Brain microvascular endothelial cell (primary cell): ENCODE results near the gene PHACTR1.

Source experiments
- DNase-seq: peaks from one replicate; pipeline ENCODE4 v3.0.0-alpha.2; 2020
- H3K27ac ChIP-seq: fragments of 250-450 bp; sonication (Bioruptor Pico); 2 replicates; pipeline ENCODE4 v1.5.1; 2020; ENCODE audit warnings: mild to moderate bottlenecking, moderate library complexity
- H3K27me3 ChIP-seq: fragments of 250-450 bp; sonication (Bioruptor Pico); replicated peaks from 2 replicates; pipeline ENCODE4 v1.5.1; 2020; ENCODE audit warnings: mild to moderate bottlenecking
- H3K36me3 ChIP-seq: fragments of 250-450 bp; sonication (Bioruptor Pico); replicated peaks from 2 replicates; pipeline ENCODE4 v1.5.1; 2020; ENCODE audit warnings: mild to moderate bottlenecking
- H3K4me3 ChIP-seq: 2 replicates; pipeline ENCODE4 v1.5.1; 2011; ENCODE audit warnings: low read depth, mild to moderate bottlenecking, control low read depth, low read length, moderate library complexity
- CTCF ChIP-seq: IDR thresholded peaks from 2 replicates; pipeline ENCODE4 v1.5.1; 2011; ENCODE audit warnings: low read depth, mild to moderate bottlenecking, moderate library complexity, low read length, control low read depth, inconsistent platforms; ENCODE audit errors: missing control alignments
- in situ Hi-C: cut with HindIII; loops from 2 replicates; pipeline ENCODE4 v1.10.0; 2017; ENCODE audit warnings: low sequenced_read_pairs, low pct_ligation_motif_present

Gene PHACTR1

GRCh38 chr6:12962987-12963386 is 246.4 kb downstream of the PHACTR1 start:
- no peak overlapping the region for H3K4me3 ChIP-seq
- H3K36me3 ChIP-seq = no peaks in the 10 kb centered on the region
- in situ Hi-C loops = no loop called here
- no peak for DNase-seq
- H3K27me3 ChIP-seq = no peaks in the 10 kb centered on the region
- H3K27ac ChIP-seq = no peak overlapping the region
- TF ChIP-seq CTCF = no peak

GRCh38 chr6:12963567-12963966 is 247.0 kb downstream of the PHACTR1 start:
- H3K27me3 ChIP-seq = no peaks in the 10 kb centered on the region
- no peak for DNase-seq
- TF ChIP-seq CTCF = no peak
- no peaks in the 10 kb centered on the region for H3K36me3 ChIP-seq
- in situ Hi-C loops = no loop called here
- H3K4me3 ChIP-seq = no peak overlapping the region
- no peak overlapping the region for H3K27ac ChIP-seq

- in situ Hi-C loops = no loop called here
- Histone ChIP-seq H3K4me3 (no peak overlapping the region), H3K27ac (no peak overlapping the region), H3K36me3 (no peaks in the 10 kb centered on the region), H3K27me3 (no peaks in the 10 kb centered on the region)
- no peak for DNase-seq
- no peak for TF ChIP-seq CTCF
Measured at GRCh38 chr6:12967686-12968085, 251.1 kb downstream of the PHACTR1 start.

- H3K27me3 ChIP-seq = no peaks in the 10 kb centered on the region
- in situ Hi-C loops = no loop called here
- H3K36me3 ChIP-seq = no peaks in the 10 kb centered on the region
- no peak overlapping the region for H3K4me3 ChIP-seq
- H3K27ac ChIP-seq = no peak overlapping the region
- no peak for DNase-seq
- TF ChIP-seq CTCF = no peak
Measured at GRCh38 chr6:12968290-12968689, 251.7 kb downstream of the PHACTR1 start.

- no peak for DNase-seq
- H3K36me3 ChIP-seq = no peaks in the 10 kb centered on the region
- no peak for TF ChIP-seq CTCF
- H3K27ac ChIP-seq = no peak overlapping the region
- H3K27me3 ChIP-seq = no peaks in the 10 kb centered on the region
- H3K4me3 ChIP-seq = no peak overlapping the region
- in situ Hi-C loops = no loop called here
Measured at GRCh38 chr6:12968839-12969558, 252.4 kb downstream of the PHACTR1 start.

- Histone ChIP-seq H3K4me3 (no peak overlapping the region), H3K36me3 (no peaks in the 10 kb centered on the region), H3K27me3 (no peaks in the 10 kb centered on the region), H3K27ac (no peak overlapping the region)
- in situ Hi-C loops = no loop called here
- TF ChIP-seq CTCF = no peak
- no peak for DNase-seq
Measured at GRCh38 chr6:12969966-12970365, 253.4 kb downstream of the PHACTR1 start.
